Spleen (tissue), 11 donors: Measurements from ENCODE around the gene TROAP. TPM values are rescaled to one million over a fixed set of nuclear protein-coding genes. Genes with fewer than 3 reads are reported as not detected.

Source experiments
- DNase-seq: peaks from one replicate; pipeline ENCODE4 v3.0.0-alpha.2; 2020
- H3K27ac ChIP-seq, 8 donors: fragments of 200-600 bp; sonication (generic) in 7 of 8; 1 replicate in 4 of 8; 2 replicates in 4 of 8; pipeline versions ENCODE4 v1.5.0 to v1.8.0; 2016 to 2021; ENCODE audit warnings: inconsistent platforms in 4 of 8, mild to moderate bottlenecking in 4 of 8, moderate library complexity in 1 of 8
- H3K27me3 ChIP-seq, 7 donors: fragments of 200-600 bp; sonication (generic) in 6 of 7; replicated peaks in 1 of 7; 1 replicate in 4 of 7; 2 replicates in 3 of 7; pipeline versions ENCODE4 v1.5.0 to v1.8.0; 2016 to 2021; ENCODE audit warnings: inconsistent platforms in 3 of 7, mild to moderate bottlenecking in 1 of 7
- H3K36me3 ChIP-seq, 6 donors: fragments of 200-600 bp; sonication (generic) in 5 of 6; 1 replicate in 4 of 6; 2 replicates in 2 of 6; pipeline versions ENCODE4 v1.5.0 to v1.8.0; 2016 to 2021; ENCODE audit warnings: inconsistent platforms in 2 of 6
- H3K4me1 ChIP-seq, 6 donors: fragments of 200-600 bp; sonication (generic) in 5 of 6; 1 replicate in 3 of 6; 2 replicates in 3 of 6; pipeline versions ENCODE4 v1.5.0 to v1.8.0; 2016 to 2021; ENCODE audit warnings: inconsistent platforms in 3 of 6
- H3K4me3 ChIP-seq, 8 donors: fragments of 200-600 bp; sonication (generic) in 7 of 8; 1 replicate in 4 of 8; 2 replicates in 4 of 8; pipeline versions ENCODE4 v1.5.0 to v1.8.0; 2016 to 2021; ENCODE audit warnings: inconsistent platforms in 4 of 8, mild to moderate bottlenecking in 4 of 8, moderate library complexity in 2 of 8
- H3K9me3 ChIP-seq, 8 donors: fragments of 200-600 bp; sonication (generic) in 7 of 8; 1 replicate in 4 of 8; 2 replicates in 4 of 8; pipeline versions ENCODE4 v1.5.0 to v1.8.0; 2016 to 2021; ENCODE audit warnings: inconsistent platforms in 4 of 8
- CTCF ChIP-seq, 11 experiments: fragments of 200-600 bp in 7 of 11; fragments of 450-650 bp in 4 of 11; sonication (generic) in 4 of 11; IDR thresholded peaks in 8 of 11; conservative IDR thresholded peaks in 3 of 11; 1 replicate in 7 of 11; 2 replicates in 4 of 11; pipeline versions ENCODE4 v1.4.0 to v1.8.0; 2016 to 2021; ENCODE audit warnings: antibody characterized with exemption in 11 of 11, inconsistent platforms in 4 of 11, mild to moderate bottlenecking in 1 of 11
- POLR2A ChIP-seq, 3 donors: fragments of 450-650 bp; IDR thresholded peaks; one replicate each; pipeline ENCODE4 v1.5.1; 2017; ENCODE audit warnings: antibody characterized with exemption in 3 of 3, mild to moderate bottlenecking in 1 of 3
- POLR2AphosphoS5 ChIP-seq, 3 donors: sonication (generic); formaldehyde crosslinking; IDR thresholded peaks; one replicate each; pipeline ENCODE4 v1.5.1; 2017; ENCODE audit warnings: antibody characterized with exemption in 3 of 3
- WGBS, 5 donors: extraction: QIAGEN DNeasy Blood & Tissue Kit in 3 of 5; methylation state at CpG; one replicate each; pipeline versions ENCODE4 v1.1.5 to v1.1.7; 2013 to 2018; 5-methylcytosine and 5-hydroxymethylcytosine counted together
- intact Hi-C: fragments of 100-400 bp; cut with DNase I; formaldehyde crosslinking; loops from one replicate; pipeline ENCODE4 v1.15.0; 2023; ENCODE audit warnings: low total_unique reads
- polyA plus RNA-seq, 3 donors: library from polyadenylated mRNA; stranded (reverse); fragments of 200-250 nt; gene quantifications; one replicate each; pipeline ENCODE4 v1.2.1, GENCODE V29; 2013
- total RNA-seq, 7 donors: library from RNA; depleted of rRNA in 3 of 7; stranded (reverse); fragments of >200 nt in 3 of 7; fragmentation: NEBNext Ultra II Directional in 4 of 7; extraction: Animal tissue kit (Norgen Biotek cat#: 25700) in 4 of 7; gene quantifications; one replicate each; pipeline versions ENCODE4 v1.1.0 to v1.2.1, GENCODE V29; 2016 to 2021
- donor health status: healthy with polysubstance abuse.
- donor health status: DM: no; HTN: no; CAD: no; lungs with moderate emphysema.
- donor health status: DM: no; HTN: no; CAD: no.
- donor health status: Bipolar disorder and iron deficiency.
- donor health status: healthy.
- donor health status: DM: no; HTN: no; CAD: no.
- donor health status: DM: yes; HTN: yes; CAD: no.

Gene TROAP
- total and polyA plus RNA-seq, 10 donors: 2.5 to 11.9 (median 4.4) TPM

- no peak for TF ChIP-seq POLR2A (IDR thresholded peaks at IDR 0.05)
- no peak for TF ChIP-seq POLR2AphosphoS5 (IDR thresholded peaks at IDR 0.05)
- TF ChIP-seq CTCF (IDR thresholded peaks at IDR 0.05 in 8 of 11, conservative IDR thresholded peaks at IDR 0.05 in 3 of 11): no peak
- DNase-seq: peak; percentile 53
- 44 to 58% (median 47%) methylated on average over 5 to 6 of the region's 6 CpGs for WGBS, 5 donors
- Histone ChIP-seq H3K4me1 (peaks cover 10 to 45% (median 30%) of the 10 kb centered on the region in 6 donors), H3K36me3 (no peaks in the 10 kb centered on the region), H3K27me3 (peaks cover 17 to 92% (median 50%) of the 10 kb centered on the region in 7 donors), H3K4me3 (no peak overlapping the region), H3K9me3 (no peaks in the 10 kb centered on the region), H3K27ac (no peak overlapping the region)
- intact Hi-C loops: no loop called here
Observed at GRCh38 chr12:49298160-49298559, 24.9 kb upstream of the TROAP start.

GRCh38 chr12:49301760-49302159, 21.3 kb upstream of the TROAP start:
- Histone ChIP-seq H3K27me3 (peaks cover 4 to 69% (median 25%) of the 10 kb centered on the region in 7 donors), H3K4me3 (no peak overlapping the region), H3K4me1 (peaks cover 6 to 14% (median 11%) of the 10 kb centered on the region in 6 donors), H3K27ac (no peak overlapping the region), H3K9me3 (no peaks in the 10 kb centered on the region), H3K36me3 (no peaks in the 10 kb centered on the region)
- no peak for TF ChIP-seq POLR2AphosphoS5 (IDR thresholded peaks at IDR 0.05)
- no peak for TF ChIP-seq CTCF (IDR thresholded peaks at IDR 0.05 in 8 of 11, conservative IDR thresholded peaks at IDR 0.05 in 3 of 11)
- no peak for TF ChIP-seq POLR2A (IDR thresholded peaks at IDR 0.05)
- DNase-seq: peak; percentile 6
- intact Hi-C loops: no loop called here
- WGBS, 5 donors: 52 to 66% (median 57%) methylated on average over 4 of the region's 4 CpGs

GRCh38 chr12:49304161-49304560, 18.9 kb upstream of the TROAP start:
- intact Hi-C loops: no loop called here
- Histone ChIP-seq H3K27ac (no peak overlapping the region), H3K27me3 (peaks cover 0 to 62% (median 3%) of the 10 kb centered on the region in 7 donors), H3K4me3 (no peak overlapping the region), H3K36me3 (no peaks in the 10 kb centered on the region), H3K4me1 (no peaks in the 10 kb centered on the region), H3K9me3 (no peaks in the 10 kb centered on the region)
- 78 to 94% (median 81%) methylated on average over 2 of the region's 2 CpGs for WGBS, 5 donors
- TF ChIP-seq CTCF (IDR thresholded peaks at IDR 0.05 in 8 of 11, conservative IDR thresholded peaks at IDR 0.05 in 3 of 11) (no peak), POLR2AphosphoS5 (IDR thresholded peaks at IDR 0.05) (no peak), POLR2A (IDR thresholded peaks at IDR 0.05) (no peak)
- DNase-seq: peak; percentile 10

- Histone ChIP-seq H3K36me3 (no peaks in the 10 kb centered on the region), H3K4me3 (no peak overlapping the region), H3K9me3 (no peaks in the 10 kb centered on the region), H3K4me1 (no peaks in the 10 kb centered on the region), H3K27ac (no peak overlapping the region), H3K27me3 (peaks cover 0 to 54% (median 3%) of the 10 kb centered on the region in 7 donors)
- TF ChIP-seq POLR2AphosphoS5 (IDR thresholded peaks at IDR 0.05) (no peak), CTCF (IDR thresholded peaks at IDR 0.05 in 8 of 11, conservative IDR thresholded peaks at IDR 0.05 in 3 of 11) (no peak), POLR2A (IDR thresholded peaks at IDR 0.05) (no peak)
- no peak for DNase-seq
- intact Hi-C loops: no loop called here
- 71 to 89% (median 79%) methylated on average over 6 of the region's 6 CpGs for WGBS, 5 donors
Observed at GRCh38 chr12:49305762-49306510, 17.1 kb upstream of the TROAP start.
